ENCODE results near the gene GID4.

GID4 gene

GRCh38 chr17:18064053-18064452 is 24.8 kb downstream of the GID4 start:
- Histone ChIP-seq H3K4me1 (no peaks in the 10 kb centered on the region), H3K4me3 (no peak overlapping the region), H3K9me3 (no peaks in the 10 kb centered on the region), H3K27me3 (no peaks in the 10 kb centered on the region), H3K36me3 (peaks cover 42 to 81% (median 55%) of the 10 kb centered on the region in 3 donors), H3K27ac (no peak overlapping the region)
- TF ChIP-seq CTCF (IDR thresholded peaks at IDR 0.05) = no peak
- DNase-seq = no peak
- intact Hi-C loops (cut with DNase I; ENCODE audit: low total_unique reads) = no loop called here

- no peak for DNase-seq
- intact Hi-C loops (cut with DNase I; ENCODE audit: low total_unique reads) = no loop called here
- Histone ChIP-seq H3K27ac (no peak overlapping the region), H3K27me3 (no peaks in the 10 kb centered on the region), H3K4me1 (peaks cover 0 to 4% (median 1%) of the 10 kb centered on the region in 4 donors), H3K9me3 (no peaks in the 10 kb centered on the region), H3K4me3 (no peak overlapping the region), H3K36me3 (peaks cover 33 to 66% (median 46%) of the 10 kb centered on the region in 3 donors)
- no peak for TF ChIP-seq CTCF (IDR thresholded peaks at IDR 0.05)
These were observed 26.3 kb downstream of the GID4 start for GRCh38 chr17:18065546-18065945.

- Histone ChIP-seq H3K9me3 (no peaks in the 10 kb centered on the region), H3K36me3 (peaks cover 23 to 52% (median 34%) of the 10 kb centered on the region in 3 donors), H3K27me3 (no peaks in the 10 kb centered on the region), H3K27ac (no peak overlapping the region), H3K4me1 (peaks cover 0 to 12% (median 7%) of the 10 kb centered on the region in 4 donors), H3K4me3 (no peak overlapping the region)
- no peak for DNase-seq
- intact Hi-C loops (cut with DNase I; ENCODE audit: low total_unique reads) = no loop called here
- TF ChIP-seq CTCF (IDR thresholded peaks at IDR 0.05) = no peak
These were observed 27.7 kb downstream of the GID4 start for GRCh38 chr17:18066866-18067265.

GRCh38 chr17:18069101-18069500 is 29.9 kb downstream of the GID4 start:
- H3K4me3 ChIP-seq = no peak overlapping the region
- TF ChIP-seq CTCF (IDR thresholded peaks at IDR 0.05) = no peak
- no peaks in the 10 kb centered on the region for H3K9me3 ChIP-seq
- H3K27me3 ChIP-seq = no peaks in the 10 kb centered on the region
- peaks cover 8 to 30% (median 14%) of the 10 kb centered on the region in 3 donors for H3K36me3 ChIP-seq
- no peak for DNase-seq
- no peak overlapping the region for H3K27ac ChIP-seq
- intact Hi-C loops (cut with DNase I; ENCODE audit: low total_unique reads) = no loop called here
- H3K4me1 ChIP-seq = peaks cover 0 to 12% (median 7%) of the 10 kb centered on the region in 4 donors

DNA sequence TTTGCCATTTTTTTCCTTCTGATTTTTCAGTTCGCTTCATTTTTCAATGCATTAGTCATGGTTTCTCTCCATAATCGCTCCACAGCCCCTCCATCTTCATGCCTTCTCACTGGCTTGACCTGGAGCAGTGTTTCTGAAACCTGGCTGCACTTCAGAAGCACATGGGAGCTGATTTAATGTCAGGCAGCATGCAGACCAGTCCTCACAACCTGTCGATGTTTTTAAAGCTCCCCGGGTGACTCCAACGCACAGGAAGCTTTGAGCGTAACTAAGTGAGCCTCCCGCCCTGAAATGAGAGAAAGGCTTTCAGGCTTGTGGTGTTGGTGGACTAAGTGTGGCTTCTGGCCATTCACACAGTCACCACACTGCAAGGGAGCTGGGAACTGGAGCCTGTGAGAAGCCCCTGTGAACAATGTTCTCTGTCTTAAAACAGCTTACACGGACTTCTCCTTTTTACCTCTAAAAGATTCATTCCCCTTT is 31.7 kb downstream of the GID4 start:
- Histone ChIP-seq H3K9me3 (no peaks in the 10 kb centered on the region), H3K36me3 (peaks cover 0 to 12% (median 0%) of the 10 kb centered on the region in 3 donors), H3K4me1 (peaks cover 0 to 12% (median 7%) of the 10 kb centered on the region in 4 donors), H3K27ac (no peak overlapping the region), H3K4me3 (no peak overlapping the region), H3K27me3 (no peaks in the 10 kb centered on the region)
- no peak for TF ChIP-seq CTCF (IDR thresholded peaks at IDR 0.05)
- no peak for DNase-seq
- intact Hi-C loops (cut with DNase I; ENCODE audit: low total_unique reads) = no loop called here

- H3K9me3 ChIP-seq = no peaks in the 10 kb centered on the region
- no peak for TF ChIP-seq CTCF (IDR thresholded peaks at IDR 0.05)
- no peak for DNase-seq
- peaks cover 0 to 5% (median 0%) of the 10 kb centered on the region in 3 donors for H3K36me3 ChIP-seq
- no peak overlapping the region for H3K4me3 ChIP-seq
- intact Hi-C loops (cut with DNase I; ENCODE audit: low total_unique reads) = no loop called here
- H3K27ac ChIP-seq = no peak overlapping the region
- peaks cover 0 to 12% (median 7%) of the 10 kb centered on the region in 4 donors for H3K4me1 ChIP-seq
- no peaks in the 10 kb centered on the region for H3K27me3 ChIP-seq
These were observed 32.5 kb downstream of the GID4 start for GRCh38 chr17:18071751-18072150.
